ENCODE data around the gene FIP1L1. TPM values are rescaled to one million over a fixed set of nuclear protein-coding genes. Genes with fewer than 3 reads are reported as not detected.
"Not testable (repeated sequence)": the region's sequence is repeated elsewhere in the genome, so short reads cannot be mapped to it uniquely, and the experiment has no call there.

FIP1L1 gene
- 56.3 and 72.4 TPM in 2 replicates for total RNA-seq (2014; rRNA removed; shearing (Covaris generic))

GRCh38 chr4:53377319-53378170, at the start of gene FIP1L1:
FIP1L1 (plus strand) TSS chr4:53377641; CDS start chr4:53377839, 198 bp downstream.
- H3K27ac ChIP-seq = peak within 1 kb of the TSS; percentile 62
- peaks cover 3% of the 10 kb centered on the region; the same call in 1 of the 2 replicates for H3K4me1 ChIP-seq (replicated peaks)
- H3K9me3 ChIP-seq (replicated peaks) = 0 out of 2 replicates have a peak, but pooled peaks cover 2% of the 10 kb centered on the region
- no peaks in the 10 kb centered on the region for H3K27me3 ChIP-seq (replicated peaks)
- DNase-seq (ENCODE audit: low read depth in 1 of 2, low spot score in 2 of 2) = peak; percentile 90
- peak within 1 kb of the TSS; percentile 85 for H3K4me3 ChIP-seq
- peaks cover 27% of the 10 kb centered on the region for H3K36me3 ChIP-seq

GRCh38 chr4:53334916-53335315, 42.5 kb upstream of the FIP1L1 start:
- not testable (repeated sequence) for H3K9me3 ChIP-seq (replicated peaks); DNase-seq (ENCODE audit: low read depth in 1 of 2, low spot score in 2 of 2); H3K4me3 ChIP-seq; H3K36me3 ChIP-seq; H3K27ac ChIP-seq; H3K27me3 ChIP-seq (replicated peaks); H3K4me1 ChIP-seq (replicated peaks)

- DNase-seq (ENCODE audit: low read depth in 1 of 2, low spot score in 2 of 2); H3K27ac ChIP-seq; H3K9me3 ChIP-seq (replicated peaks); H3K4me1 ChIP-seq (replicated peaks); H3K4me3 ChIP-seq; H3K27me3 ChIP-seq (replicated peaks); H3K36me3 ChIP-seq: not testable (repeated sequence)
These were observed 37.3 kb upstream of the FIP1L1 start for GRCh38 chr4:53340145-53340544.

- not testable (repeated sequence) for H3K27me3 ChIP-seq (replicated peaks); H3K36me3 ChIP-seq; H3K4me3 ChIP-seq; DNase-seq (ENCODE audit: low read depth in 1 of 2, low spot score in 2 of 2); H3K4me1 ChIP-seq (replicated peaks); H3K9me3 ChIP-seq (replicated peaks); H3K27ac ChIP-seq
These were observed 31.0 kb upstream of the FIP1L1 start for GRCh38 chr4:53346392-53346791.

- no peak for DNase-seq (ENCODE audit: low read depth in 1 of 2, low spot score in 2 of 2)
- no peak overlapping the region for H3K27ac ChIP-seq
- peaks cover 4% of the 10 kb centered on the region; the same call in 1 of the 2 replicates for H3K36me3 ChIP-seq
- H3K4me3 ChIP-seq = no peak overlapping the region
- H3K9me3 ChIP-seq (replicated peaks) = no peaks in the 10 kb centered on the region
- H3K4me1 ChIP-seq (replicated peaks) = no peaks in the 10 kb centered on the region
- H3K27me3 ChIP-seq (replicated peaks) = no peaks in the 10 kb centered on the region
These were observed 30.3 kb upstream of the FIP1L1 start for GRCh38 chr4:53346920-53347852.

- Histone ChIP-seq H3K4me1 (replicated peaks) (no peaks in the 10 kb centered on the region), H3K36me3 (peaks cover 13% of the 10 kb centered on the region), H3K27me3 (replicated peaks) (no peaks in the 10 kb centered on the region), H3K4me3 (no peak overlapping the region), H3K27ac (no peak overlapping the region), H3K9me3 (replicated peaks) (no peaks in the 10 kb centered on the region)
- no peak for DNase-seq (ENCODE audit: low read depth in 1 of 2, low spot score in 2 of 2)
These were observed 29.4 kb upstream of the FIP1L1 start for GRCh38 chr4:53348046-53348445.

GRCh38 chr4:53349091-53349491, 28.4 kb upstream of the FIP1L1 start:
- Histone ChIP-seq H3K4me3 (no peak overlapping the region), H3K27me3 (replicated peaks) (no peaks in the 10 kb centered on the region), H3K9me3 (replicated peaks) (no peaks in the 10 kb centered on the region), H3K36me3 (peaks cover 16% of the 10 kb centered on the region), H3K27ac (no peak overlapping the region), H3K4me1 (replicated peaks) (no peaks in the 10 kb centered on the region)
- no peak for DNase-seq (ENCODE audit: low read depth in 1 of 2, low spot score in 2 of 2)

GRCh38 chr4:53354012-53354722, 23.3 kb upstream of the FIP1L1 start:
- peaks cover 13% of the 10 kb centered on the region for H3K36me3 ChIP-seq
- H3K4me1 ChIP-seq (replicated peaks) = no peaks in the 10 kb centered on the region
- H3K4me3 ChIP-seq = no peak overlapping the region
- H3K9me3 ChIP-seq (replicated peaks) = no peaks in the 10 kb centered on the region
- no peaks in the 10 kb centered on the region for H3K27me3 ChIP-seq (replicated peaks)
- no peak overlapping the region for H3K27ac ChIP-seq
- DNase-seq (ENCODE audit: low read depth in 1 of 2, low spot score in 2 of 2) = no peak

- Histone ChIP-seq H3K4me3 (no peak overlapping the region), H3K36me3 (peaks cover 13% of the 10 kb centered on the region), H3K27me3 (replicated peaks) (no peaks in the 10 kb centered on the region), H3K9me3 (replicated peaks) (no peaks in the 10 kb centered on the region), H3K27ac (no peak overlapping the region), H3K4me1 (replicated peaks) (no peaks in the 10 kb centered on the region)
- DNase-seq (ENCODE audit: low read depth in 1 of 2, low spot score in 2 of 2) = no peak
These were observed 21.4 kb upstream of the FIP1L1 start for GRCh38 chr4:53355930-53356521.

- peaks cover 4% of the 10 kb centered on the region for H3K4me1 ChIP-seq (replicated peaks)
- no peaks in the 10 kb centered on the region for H3K27me3 ChIP-seq (replicated peaks)
- no peak overlapping the region for H3K4me3 ChIP-seq
- H3K36me3 ChIP-seq = 0 out of 2 replicates have a peak, but pooled peaks cover 2% of the 10 kb centered on the region
- H3K27ac ChIP-seq = no peak overlapping the region
- no peak for DNase-seq (ENCODE audit: low read depth in 1 of 2, low spot score in 2 of 2)
- H3K9me3 ChIP-seq (replicated peaks) = no peaks in the 10 kb centered on the region
These were observed 16.0 kb upstream of the FIP1L1 start for GRCh38 chr4:53361451-53361850.

GRCh38 chr4:53362093-53362492, 15.3 kb upstream of the FIP1L1 start:
- no peak for DNase-seq (ENCODE audit: low read depth in 1 of 2, low spot score in 2 of 2)
- Histone ChIP-seq H3K27ac (no peak overlapping the region), H3K36me3 (0 out of 2 replicates have a peak, but pooled peaks cover 2% of the 10 kb centered on the region), H3K4me1 (replicated peaks) (peaks cover 5% of the 10 kb centered on the region), H3K9me3 (replicated peaks) (no peaks in the 10 kb centered on the region), H3K4me3 (no peak overlapping the region), H3K27me3 (replicated peaks) (no peaks in the 10 kb centered on the region)

GRCh38 chr4:53364624-53365023, 12.8 kb upstream of the FIP1L1 start:
- 0 out of 2 replicates have a peak, but pooled peaks cover 2% of the 10 kb centered on the region for H3K36me3 ChIP-seq
- H3K4me1 ChIP-seq (replicated peaks) = peaks cover 5% of the 10 kb centered on the region
- peaks cover 6% of the 10 kb centered on the region; the same call in 1 of the 2 replicates for H3K27me3 ChIP-seq (replicated peaks)
- H3K4me3 ChIP-seq = peak overlapping the region; percentile 63
- DNase-seq (ENCODE audit: low read depth in 1 of 2, low spot score in 2 of 2) = no peak
- no peak overlapping the region for H3K27ac ChIP-seq
- no peaks in the 10 kb centered on the region for H3K9me3 ChIP-seq (replicated peaks)

- H3K4me1 ChIP-seq (replicated peaks) = peaks cover 5% of the 10 kb centered on the region
- H3K36me3 ChIP-seq = 0 out of 2 replicates have a peak, but pooled peaks cover 2% of the 10 kb centered on the region
- H3K4me3 ChIP-seq = peak overlapping the region; percentile 63
- H3K27ac ChIP-seq = no peak overlapping the region
- peaks cover 6% of the 10 kb centered on the region; the same call in 1 of the 2 replicates for H3K27me3 ChIP-seq (replicated peaks)
- no peaks in the 10 kb centered on the region for H3K9me3 ChIP-seq (replicated peaks)
- peak in 1 of 2 experiments; percentile 5 for DNase-seq (ENCODE audit: low read depth in 1 of 2, low spot score in 2 of 2)
These were observed 12.3 kb upstream of the FIP1L1 start for GRCh38 chr4:53365121-53365485.
